NCI-H2196 (cell line): ENCODE results near the gene ZBTB7C.
A peak's percentile ranks its signal among the peaks of the same experiment; 100 is the strongest.

Source experiments
- DNase-seq: peaks from one replicate; lab custom pipeline; 2025; ENCODE audit not compliant: unreplicated experiment; lab: John Stamatoyannopoulos, UW

Gene ZBTB7C

GRCh38 chr18:48219810-48220499, 189.2 kb downstream of the ZBTB7C start:
- no peak for DNase-seq

GRCh38 chr18:48219037-48219809, 190.0 kb downstream of the ZBTB7C start:
- no peak for DNase-seq

- no peak for DNase-seq
Observed at GRCh38 chr18:48218285-48219022, 190.7 kb downstream of the ZBTB7C start.

GRCh38 chr18:48217258-48218250, 191.6 kb downstream of the ZBTB7C start:
- DNase-seq = peak; percentile 92

GRCh38 chr18:48216639-48217257, 192.4 kb downstream of the ZBTB7C start:
- DNase-seq = peak; percentile 92

- peak; percentile 60 for DNase-seq
Observed at GRCh38 chr18:48215876-48216638, 193.1 kb downstream of the ZBTB7C start.

GRCh38 chr18:48213791-48214190, 195.4 kb downstream of the ZBTB7C start:
- DNase-seq = no peak

- DNase-seq = peak; percentile 9
Observed at GRCh38 chr18:48208432-48209140, 200.6 kb downstream of the ZBTB7C start.

- DNase-seq = no peak
Observed at GRCh38 chr18:48207733-48208132, 201.4 kb downstream of the ZBTB7C start.

- no peak for DNase-seq
Observed at GRCh38 chr18:48206887-48207286, 202.3 kb downstream of the ZBTB7C start.

GRCh38 chr18:48203961-48204666, 205.1 kb downstream of the ZBTB7C start:
- DNase-seq = peak; percentile 44

- no peak for DNase-seq
Observed at GRCh38 chr18:48203288-48203945, 205.8 kb downstream of the ZBTB7C start.

- DNase-seq = peak; percentile 17
Observed at GRCh38 chr18:48202350-48203260, 206.6 kb downstream of the ZBTB7C start.

- DNase-seq = no peak
Observed at GRCh38 chr18:48202006-48202348, 207.2 kb downstream of the ZBTB7C start.

- no peak for DNase-seq
Observed at GRCh38 chr18:48201337-48202005, 207.7 kb downstream of the ZBTB7C start.
